ENCODE results near the gene UGT2B15. TPM values are rescaled to one million over a fixed set of nuclear protein-coding genes. Genes with fewer than 3 reads are reported as not detected.

UGT2B15 gene
- total and polyA plus RNA-seq, 12 donors = 0.19 to 0.22 TPM; not detected in 10

DNA sequence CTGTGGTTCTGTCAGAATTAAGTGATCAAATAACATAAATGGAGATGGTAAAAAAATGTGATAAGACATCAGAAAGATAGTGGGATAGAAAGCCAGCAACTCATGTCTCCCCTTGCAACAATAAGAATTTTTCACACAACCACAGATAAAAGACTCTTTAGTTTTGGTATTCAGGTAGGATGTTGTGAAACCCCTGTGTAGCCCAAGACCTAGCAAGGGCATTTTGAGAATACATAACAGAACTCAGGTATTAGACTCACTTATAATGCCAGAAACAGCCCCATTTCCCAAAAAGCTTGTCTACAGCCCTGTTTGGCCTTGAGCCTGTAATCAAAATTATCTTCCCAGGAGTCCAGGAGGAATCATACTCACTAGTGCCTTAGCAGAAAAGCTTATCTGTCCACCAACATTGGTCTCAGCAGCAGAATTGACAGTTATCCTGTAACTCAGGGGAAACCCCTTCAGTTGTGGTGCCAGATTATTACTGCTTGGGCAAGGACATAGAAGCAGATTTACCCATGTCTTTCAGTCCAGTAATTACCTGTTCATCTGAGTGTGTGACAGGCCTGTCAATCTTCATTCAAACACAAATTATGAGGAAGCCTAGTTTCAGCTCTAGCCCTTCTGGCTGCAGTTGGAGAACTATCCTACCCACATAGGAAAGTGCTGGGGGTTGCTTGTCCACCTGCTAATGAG lies 53.3 kb downstream of the UGT2B15 start:
- intact Hi-C loops (cut with DNase I) = no loop called here
- no peak for DNase-seq

GRCh38 chr4:68615699-68616422 lies 54.6 kb downstream of the UGT2B15 start:
- H3K4me3 ChIP-seq = no peak overlapping the region
- no peaks in the 10 kb centered on the region for H3K9me3 ChIP-seq (replicated peaks in 1 of 3)
- H3K27ac ChIP-seq = no peak overlapping the region
- no peak for DNase-seq
- intact Hi-C loops (cut with DNase I) = no loop called here
- TF ChIP-seq, protein P1, sequence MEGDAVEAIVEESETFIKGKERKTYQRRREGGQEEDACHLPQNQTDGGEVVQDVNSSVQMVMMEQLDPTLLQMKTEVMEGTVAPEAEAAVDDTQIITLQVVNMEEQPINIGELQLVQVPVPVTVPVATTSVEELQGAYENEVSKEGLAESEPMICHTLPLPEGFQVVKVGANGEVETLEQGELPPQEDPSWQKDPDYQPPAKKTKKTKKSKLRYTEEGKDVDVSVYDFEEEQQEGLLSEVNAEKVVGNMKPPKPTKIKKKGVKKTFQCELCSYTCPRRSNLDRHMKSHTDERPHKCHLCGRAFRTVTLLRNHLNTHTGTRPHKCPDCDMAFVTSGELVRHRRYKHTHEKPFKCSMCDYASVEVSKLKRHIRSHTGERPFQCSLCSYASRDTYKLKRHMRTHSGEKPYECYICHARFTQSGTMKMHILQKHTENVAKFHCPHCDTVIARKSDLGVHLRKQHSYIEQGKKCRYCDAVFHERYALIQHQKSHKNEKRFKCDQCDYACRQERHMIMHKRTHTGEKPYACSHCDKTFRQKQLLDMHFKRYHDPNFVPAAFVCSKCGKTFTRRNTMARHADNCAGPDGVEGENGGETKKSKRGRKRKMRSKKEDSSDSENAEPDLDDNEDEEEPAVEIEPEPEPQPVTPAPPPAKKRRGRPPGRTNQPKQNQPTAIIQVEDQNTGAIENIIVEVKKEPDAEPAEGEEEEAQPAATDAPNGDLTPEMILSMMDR (IDR thresholded peaks at IDR 0.05) = no peak
- no peak for TF ChIP-seq POLR2A (IDR thresholded peaks at IDR 0.05)
- 80 to 87% (median 87%) methylated on average over 11 of the region's 11 CpGs; no CpG with 5 or more reads in 1 of the 4 donors for WGBS, 4 donors
- no peaks in the 10 kb centered on the region for H3K27me3 ChIP-seq
- no peaks in the 10 kb centered on the region for H3K4me1 ChIP-seq (replicated peaks in 1 of 2)
- no peaks in the 10 kb centered on the region for H3K36me3 ChIP-seq (replicated peaks in 1 of 2)

More for the DNA sequence above, 53.3 kb downstream of the UGT2B15 start:
- H3K27ac ChIP-seq = no peak overlapping the region
- no peaks in the 10 kb centered on the region for H3K4me1 ChIP-seq (replicated peaks in 1 of 2)
- H3K4me3 ChIP-seq = no peak overlapping the region
- no peaks in the 10 kb centered on the region for H3K36me3 ChIP-seq (replicated peaks in 1 of 2)
- H3K27me3 ChIP-seq = no peaks in the 10 kb centered on the region
- no peaks in the 10 kb centered on the region for H3K9me3 ChIP-seq (replicated peaks in 1 of 3)
- TF ChIP-seq POLR2A (IDR thresholded peaks at IDR 0.05) = no peak
- TF ChIP-seq, protein P1 (IDR thresholded peaks at IDR 0.05) = no peak

DNA sequence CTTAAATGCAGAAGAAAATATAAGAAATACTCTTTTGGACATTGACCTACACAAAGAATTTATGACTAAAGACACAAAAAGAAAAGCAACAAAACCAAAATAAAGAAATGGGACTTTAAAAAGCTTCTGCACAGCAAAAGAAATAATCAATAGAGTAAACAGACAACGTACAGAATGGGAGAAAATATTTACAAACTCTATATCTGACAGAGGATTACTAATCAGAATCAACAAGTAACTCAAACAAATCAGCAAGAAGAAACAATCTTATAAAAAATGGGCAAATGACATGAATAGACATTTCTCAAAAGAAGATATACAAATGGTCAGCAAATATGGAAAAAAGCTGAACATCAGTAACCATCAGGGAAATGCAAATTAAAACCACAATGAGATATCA lies 56.7 kb downstream of the UGT2B15 start:
- no peak for TF ChIP-seq POLR2A (IDR thresholded peaks at IDR 0.05)
- TF ChIP-seq, protein P1 (IDR thresholded peaks at IDR 0.05) = no peak
- intact Hi-C loops (cut with DNase I) = no loop called here
- 39 to 59% (median 42%) methylated on average over 1 of the region's 1 CpG; no CpG with 5 or more reads in 1 of the 4 donors for WGBS, 4 donors

DNA sequence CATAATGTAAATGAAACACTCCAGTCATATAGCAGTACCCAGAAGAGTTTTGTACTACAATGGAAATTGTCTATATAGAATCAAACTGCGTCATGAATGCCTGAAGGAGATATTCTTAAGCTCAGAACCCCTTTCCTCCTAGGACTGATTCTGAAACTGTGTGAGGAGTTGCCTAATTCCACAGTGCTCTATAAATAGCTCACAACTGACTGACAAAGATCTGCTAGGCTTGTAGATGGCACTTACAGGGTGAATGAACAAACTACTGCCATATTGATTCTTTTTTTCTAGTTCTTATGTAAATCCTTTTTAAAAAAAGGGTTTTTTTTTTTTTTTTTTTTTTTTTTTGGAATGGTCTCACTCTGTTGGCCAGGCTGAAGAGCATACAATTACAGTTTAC lies 64.2 kb downstream of the UGT2B15 start:
- H3K4me1 ChIP-seq (replicated peaks in 1 of 2) = no peaks in the 10 kb centered on the region
- no peaks in the 10 kb centered on the region for H3K9me3 ChIP-seq (replicated peaks in 1 of 3)
- H3K4me3 ChIP-seq = no peak overlapping the region
- H3K36me3 ChIP-seq (replicated peaks in 1 of 2) = no peaks in the 10 kb centered on the region
- 64 to 100% (median 88%) methylated on average over 1 of the region's 1 CpG; no CpG with 5 or more reads in 1 of the 4 donors for WGBS, 4 donors
- no peak overlapping the region for H3K27ac ChIP-seq
- TF ChIP-seq, protein P1 (IDR thresholded peaks at IDR 0.05) = no peak
- no peak for TF ChIP-seq POLR2A (IDR thresholded peaks at IDR 0.05)
- intact Hi-C loops (cut with DNase I) = no loop called here
- no peaks in the 10 kb centered on the region for H3K27me3 ChIP-seq
- DNase-seq = no peak

More for the DNA sequence above, 56.7 kb downstream of the UGT2B15 start:
- Histone ChIP-seq H3K27ac (no peak overlapping the region), H3K9me3 (replicated peaks in 1 of 3) (no peaks in the 10 kb centered on the region), H3K36me3 (replicated peaks in 1 of 2) (no peaks in the 10 kb centered on the region), H3K4me1 (replicated peaks in 1 of 2) (no peaks in the 10 kb centered on the region), H3K27me3 (no peaks in the 10 kb centered on the region), H3K4me3 (no peak overlapping the region)
- no peak for DNase-seq
